ENCODE results near the gene IWS1. TPM values are rescaled to one million over a fixed set of nuclear protein-coding genes. Genes with fewer than 3 reads are reported as not detected.

The IWS1 gene
- total and polyA plus RNA-seq, 7 experiments from 2014 or later, result 15.7 to 57.5 (median 39.7) TPM

DNA sequence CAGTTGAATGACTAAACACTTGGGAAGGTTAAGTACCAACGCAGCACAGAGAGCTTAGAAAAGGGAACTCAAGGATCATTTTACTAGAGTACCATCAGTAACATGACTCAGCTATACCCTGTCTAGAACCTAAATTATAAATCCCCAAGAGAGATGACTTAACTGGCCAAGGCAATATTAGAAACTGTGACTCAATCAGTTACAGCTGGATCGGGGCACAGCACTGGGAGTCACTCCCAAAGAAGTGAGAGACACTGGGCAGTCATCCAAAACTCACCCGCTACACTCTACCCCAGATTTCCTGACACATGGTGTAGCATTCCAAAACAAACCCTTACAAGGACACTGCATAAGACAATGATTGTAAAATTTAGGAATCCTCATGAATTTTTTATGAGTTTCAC lies 17.7 kb downstream of the IWS1 start:
- Mint-ChIP-seq H3K36me3 (peaks cover 7 to 27% (median 10%) of the 10 kb centered on the region in 5 donors), H3K27me3 (no peaks in the 10 kb centered on the region), H3K9me3 (no peaks in the 10 kb centered on the region), H3K27ac (peak overlapping the region in 3 of 9 donors; percentile 59 to 65 (median 63)), H3K4me1 (peaks cover 43 to 75% (median 72%) of the 10 kb centered on the region in 7 donors), H3K4me3 (peak overlapping the region in 2 of 10 donors; percentile 27 to 28)
- H3K4me3 ChIP-seq (ENCODE audit: low read length), result no peak overlapping the region
- no peaks in the 10 kb centered on the region for H3K9me3 ChIP-seq (ENCODE audit: control insufficient read depth in 2 of 3, low read length in 3 of 3)
- DNase-seq (no peak), ATAC-seq (peak; percentile 73)
- intact Hi-C loops (cut with micrococcal nuclease), result no loop called here
- H3K4me1 ChIP-seq (ENCODE audit: control insufficient read depth in 2 of 2, insufficient read depth in 2 of 2, low read length in 2 of 2), result peaks cover 6 to 7% of the 10 kb centered on the region in 2 donors
- no peak overlapping the region for H3K27ac ChIP-seq (ENCODE audit: low read depth, low read length)
- ChIA-PET POLR2A (interaction anchor here (1.2 kb wide), 1 partner anchor 16 kb away, joined by 3 read pairs; no protein-coding TSS in a partner anchor), CTCF (interaction anchor here (1.4 kb wide), 1 partner anchor 141 kb away, joined by 3 read pairs; no protein-coding TSS in a partner anchor)
- H3K27me3 ChIP-seq (ENCODE audit: control insufficient read depth in 2 of 2, insufficient read depth in 2 of 2, low read length in 2 of 2), result no peaks in the 10 kb centered on the region
- peaks cover 12 to 24% (median 17%) of the 10 kb centered on the region in 3 experiments for H3K36me3 ChIP-seq (ENCODE audit: control insufficient read depth in 2 of 3, insufficient read depth in 3 of 3, low read length in 3 of 3)

DNA sequence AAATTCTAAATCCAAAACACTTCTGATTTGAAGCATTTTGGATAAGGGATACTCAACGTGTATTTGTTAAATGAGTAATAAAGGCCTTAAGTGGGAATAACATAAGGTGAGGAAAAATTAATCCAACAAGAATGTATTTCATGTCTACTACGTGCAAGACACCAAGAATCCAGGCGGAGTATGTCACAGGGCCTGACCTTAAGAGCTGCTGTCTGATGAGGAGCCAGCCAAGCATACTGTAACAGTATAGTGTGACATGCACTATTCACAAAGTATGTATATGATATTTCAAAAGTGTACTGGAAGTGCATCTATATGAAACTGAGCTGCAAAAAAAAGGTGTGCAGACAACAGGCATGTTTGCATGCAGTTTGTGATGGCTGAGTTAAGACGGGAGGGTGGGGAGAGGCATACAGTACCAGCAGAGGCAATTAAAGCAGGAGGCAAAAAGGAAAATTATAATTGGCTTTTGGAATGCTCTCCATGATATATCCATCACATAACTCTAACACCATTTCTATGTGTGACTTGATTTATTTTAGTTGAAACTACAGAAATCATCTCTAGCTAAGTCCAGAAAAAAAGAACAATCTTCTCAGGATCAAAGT lies 18.2 kb downstream of the IWS1 start:
- H3K4me1 ChIP-seq (ENCODE audit: control insufficient read depth in 2 of 2, insufficient read depth in 2 of 2, low read length in 2 of 2), result peaks cover 6 to 7% of the 10 kb centered on the region in 2 donors
- intact Hi-C loops (cut with micrococcal nuclease), result no loop called here
- POLR2A ChIA-PET, result interaction anchor here (0.5 to 1.2 kb wide), 2 partner anchors 16 to 201 kb away, joined by 3 read pairs; no protein-coding TSS in a partner anchor
- Mint-ChIP-seq H3K36me3 (peaks cover 10 to 30% (median 13%) of the 10 kb centered on the region in 5 donors), H3K4me3 (peak overlapping the region in 6 of 10 donors; percentile 12 to 38 (median 28)), H3K4me1 (peaks cover 42 to 70% (median 67%) of the 10 kb centered on the region in 7 donors), H3K9me3 (no peaks in the 10 kb centered on the region), H3K27me3 (no peaks in the 10 kb centered on the region), H3K27ac (peak overlapping the region in 5 of 9 donors; percentile 18 to 66 (median 42))
- no peak overlapping the region for H3K4me3 ChIP-seq (ENCODE audit: low read length)
- H3K27me3 ChIP-seq (ENCODE audit: control insufficient read depth in 2 of 2, insufficient read depth in 2 of 2, low read length in 2 of 2), result no peaks in the 10 kb centered on the region
- H3K27ac ChIP-seq (ENCODE audit: low read depth, low read length), result no peak overlapping the region
- no peaks in the 10 kb centered on the region for H3K9me3 ChIP-seq (ENCODE audit: control insufficient read depth in 2 of 3, low read length in 3 of 3)
- ATAC-seq (no peak), DNase-seq (no peak)
- CTCF ChIA-PET, result interaction anchor here (1.4 kb wide), 1 partner anchor 142 kb away, joined by 3 read pairs; no protein-coding TSS in a partner anchor
- peaks cover 15 to 26% (median 19%) of the 10 kb centered on the region in 3 experiments for H3K36me3 ChIP-seq (ENCODE audit: control insufficient read depth in 2 of 3, insufficient read depth in 3 of 3, low read length in 3 of 3)

DNA sequence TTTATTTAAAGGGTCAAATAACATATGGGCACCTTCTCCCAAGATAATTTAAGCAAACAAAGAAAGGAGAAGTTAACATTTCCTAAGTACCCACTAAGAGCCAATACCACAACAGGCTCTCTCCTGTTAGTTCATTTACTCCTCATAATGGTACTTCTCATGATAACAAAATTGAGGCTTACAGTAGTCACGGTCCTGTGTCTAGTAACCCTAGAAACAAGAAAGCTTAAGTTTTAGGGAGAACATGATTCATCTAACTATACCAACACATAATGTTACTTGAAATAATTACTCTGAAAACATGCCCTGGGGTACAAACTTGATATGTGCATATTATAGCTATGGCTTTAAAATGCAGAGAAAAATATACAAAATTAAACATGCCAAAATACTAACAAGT lies 19.8 kb downstream of the IWS1 start:
- Histone ChIP-seq H3K36me3 (ENCODE audit: control insufficient read depth in 2 of 3, insufficient read depth in 3 of 3, low read length in 3 of 3) (peaks cover 29 to 42% (median 32%) of the 10 kb centered on the region in 3 experiments), H3K27ac (ENCODE audit: low read depth, low read length) (no peak overlapping the region), H3K4me1 (ENCODE audit: control insufficient read depth in 2 of 2, insufficient read depth in 2 of 2, low read length in 2 of 2) (no peaks in the 10 kb centered on the region), H3K27me3 (ENCODE audit: control insufficient read depth in 2 of 2, insufficient read depth in 2 of 2, low read length in 2 of 2) (no peaks in the 10 kb centered on the region), H3K9me3 (ENCODE audit: control insufficient read depth in 2 of 3, low read length in 3 of 3) (no peaks in the 10 kb centered on the region), H3K4me3 (ENCODE audit: low read length) (no peak overlapping the region)
- no peak for ATAC-seq
- peaks cover 30 to 57% (median 51%) of the 10 kb centered on the region in 7 donors for H3K4me1 Mint-ChIP-seq
- intact Hi-C loops (cut with micrococcal nuclease), result no loop called here
- no peaks in the 10 kb centered on the region for H3K9me3 Mint-ChIP-seq
- POLR2A ChIA-PET, result no interaction called here
- no peaks in the 10 kb centered on the region for H3K27me3 Mint-ChIP-seq
- peak overlapping the region in 2 of 9 donors; percentile 17 to 51 for H3K27ac Mint-ChIP-seq
- peaks cover 18 to 41% (median 21%) of the 10 kb centered on the region in 5 donors for H3K36me3 Mint-ChIP-seq
- H3K4me3 Mint-ChIP-seq, result no peak overlapping the region
- CTCF ChIA-PET, result no interaction called here
- no peak for DNase-seq

DNA sequence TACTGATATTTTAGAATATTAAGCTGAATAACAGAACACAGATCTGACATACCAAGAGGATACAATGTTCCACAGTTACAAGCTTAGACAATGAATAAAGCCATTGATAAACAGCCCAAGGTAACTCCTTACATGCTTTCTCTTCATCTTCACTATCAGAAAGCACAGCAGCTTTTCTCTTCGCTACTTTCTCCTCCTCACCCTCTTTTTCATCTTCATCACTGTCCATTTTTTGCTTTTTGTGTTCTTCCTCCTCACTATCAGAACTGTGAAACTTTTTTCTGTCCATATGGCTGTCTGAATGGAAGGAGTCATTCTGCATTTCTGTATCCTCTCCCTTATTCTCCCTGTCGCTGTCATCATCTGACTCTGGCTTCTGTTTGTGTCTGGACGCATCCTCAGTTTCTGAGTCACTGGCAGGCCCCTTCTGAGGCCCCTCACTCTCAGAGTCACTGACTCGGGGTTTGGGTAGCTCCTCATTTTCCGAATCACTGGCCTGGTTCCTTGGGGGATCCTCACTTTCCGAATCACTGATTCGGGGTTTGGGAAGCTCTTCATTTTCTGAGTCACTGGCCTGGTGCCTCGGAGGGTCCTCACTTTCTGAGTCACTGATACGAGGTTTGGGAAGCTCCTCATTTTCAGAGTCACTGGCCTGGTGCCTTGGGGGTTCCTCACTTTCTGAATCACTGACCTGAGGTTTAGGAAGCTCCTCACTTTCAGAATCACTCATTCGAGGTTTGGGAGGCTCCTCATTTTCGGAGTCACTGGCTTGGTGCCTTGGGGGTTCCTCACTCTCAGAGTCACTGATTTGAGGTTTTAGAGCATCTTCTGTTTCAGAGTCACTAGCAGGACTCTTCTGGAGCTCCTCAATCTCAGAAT lies 21.5 kb downstream of the IWS1 start:
- peaks cover 22 to 40% (median 34%) of the 10 kb centered on the region in 7 donors for H3K4me1 Mint-ChIP-seq
- no peaks in the 10 kb centered on the region for H3K27me3 ChIP-seq (ENCODE audit: control insufficient read depth in 2 of 2, insufficient read depth in 2 of 2, low read length in 2 of 2)
- no peaks in the 10 kb centered on the region for H3K4me1 ChIP-seq (ENCODE audit: control insufficient read depth in 2 of 2, insufficient read depth in 2 of 2, low read length in 2 of 2)
- peak overlapping the region in 7 of 9 donors; percentile 16 to 78 (median 46) for H3K27ac Mint-ChIP-seq
- no peaks in the 10 kb centered on the region for H3K9me3 Mint-ChIP-seq
- peaks cover 21 to 55% (median 27%) of the 10 kb centered on the region in 5 donors for H3K36me3 Mint-ChIP-seq
- no peaks in the 10 kb centered on the region for H3K27me3 Mint-ChIP-seq
- peaks cover 29 to 54% (median 32%) of the 10 kb centered on the region in 3 experiments for H3K36me3 ChIP-seq (ENCODE audit: control insufficient read depth in 2 of 3, insufficient read depth in 3 of 3, low read length in 3 of 3)
- H3K9me3 ChIP-seq (ENCODE audit: control insufficient read depth in 2 of 3, low read length in 3 of 3), result no peaks in the 10 kb centered on the region
- no peak overlapping the region for H3K4me3 ChIP-seq (ENCODE audit: low read length)
- ChIA-PET POLR2A (interaction anchor here (1.0 to 1.1 kb wide), 3 partner anchors 9 to 16 kb away, joined by 3 read pairs; no protein-coding TSS in a partner anchor), CTCF (interaction anchor here (1.2 kb wide), 1 partner anchor 14 kb away, joined by 3 read pairs; no protein-coding TSS in a partner anchor)
- DNase-seq (no peak), ATAC-seq (no peak)
- H3K27ac ChIP-seq (ENCODE audit: low read depth, low read length), result no peak overlapping the region
- H3K4me3 Mint-ChIP-seq, result no peak overlapping the region
- intact Hi-C loops (cut with micrococcal nuclease), result no loop called here

DNA sequence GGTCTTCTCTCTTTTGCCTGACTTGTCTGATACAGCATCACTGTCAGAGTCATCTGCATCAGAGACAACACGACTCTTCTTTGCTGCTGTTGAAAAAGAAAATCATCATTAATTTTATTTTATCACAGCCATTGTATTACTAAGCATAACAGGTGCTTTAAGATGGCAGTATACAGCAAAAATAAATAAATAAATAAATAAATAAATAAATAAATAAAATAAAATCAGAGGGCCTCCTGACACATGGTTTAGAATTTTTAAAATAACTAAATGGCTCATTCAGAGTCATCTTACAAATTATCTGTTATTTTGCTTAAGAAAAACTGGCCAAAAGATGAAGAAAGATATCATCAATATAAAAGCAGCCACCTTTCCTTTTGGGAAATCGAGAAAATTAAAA lies 22.8 kb downstream of the IWS1 start:
- Histone ChIP-seq H3K4me1 (ENCODE audit: control insufficient read depth in 2 of 2, insufficient read depth in 2 of 2, low read length in 2 of 2) (no peaks in the 10 kb centered on the region), H3K27me3 (ENCODE audit: control insufficient read depth in 2 of 2, insufficient read depth in 2 of 2, low read length in 2 of 2) (no peaks in the 10 kb centered on the region), H3K4me3 (ENCODE audit: low read length) (no peak overlapping the region), H3K9me3 (ENCODE audit: control insufficient read depth in 2 of 3, low read length in 3 of 3) (no peaks in the 10 kb centered on the region), H3K36me3 (ENCODE audit: control insufficient read depth in 2 of 3, insufficient read depth in 3 of 3, low read length in 3 of 3) (peaks cover 32 to 64% (median 34%) of the 10 kb centered on the region in 3 experiments), H3K27ac (ENCODE audit: low read depth, low read length) (no peak overlapping the region)
- H3K4me3 Mint-ChIP-seq, result no peak overlapping the region
- ATAC-seq, result no peak
- ChIA-PET CTCF (no interaction called here), POLR2A (interaction anchor here (0.6 kb wide), 1 partner anchor 286 kb away, joined by 3 read pairs; no protein-coding TSS in a partner anchor)
- H3K27ac Mint-ChIP-seq, result peak overlapping the region in 6 of 9 donors; percentile 17 to 77 (median 63)
- H3K36me3 Mint-ChIP-seq, result peaks cover 21 to 57% (median 28%) of the 10 kb centered on the region in 5 donors
- H3K4me1 Mint-ChIP-seq, result peaks cover 10 to 29% (median 21%) of the 10 kb centered on the region in 7 donors
- H3K27me3 Mint-ChIP-seq, result no peaks in the 10 kb centered on the region
- H3K9me3 Mint-ChIP-seq, result no peaks in the 10 kb centered on the region
- intact Hi-C loops (cut with micrococcal nuclease), result no loop called here
- DNase-seq, result no peak

DNA sequence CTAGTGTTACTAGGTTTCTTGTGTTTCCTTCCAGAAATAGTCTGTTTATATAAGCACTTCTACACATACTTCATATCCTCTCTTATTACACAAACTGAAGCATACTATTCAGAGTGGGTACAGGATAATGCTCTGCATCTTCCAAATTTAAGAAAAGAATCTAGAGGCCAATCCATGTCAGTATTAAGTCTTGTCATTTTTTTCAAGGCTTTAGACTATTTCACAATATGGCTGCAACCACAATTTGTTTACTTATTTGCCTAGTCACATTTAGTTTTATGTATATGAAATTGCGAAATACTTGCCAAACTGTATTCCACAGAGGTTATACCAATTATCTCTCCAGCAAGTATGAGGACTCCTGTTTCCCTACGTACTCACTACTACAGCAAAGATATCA lies 27.9 kb downstream of the IWS1 start:
- H3K27me3 Mint-ChIP-seq, result no peaks in the 10 kb centered on the region
- H3K36me3 ChIP-seq (ENCODE audit: control insufficient read depth in 2 of 3, insufficient read depth in 3 of 3, low read length in 3 of 3), result peaks cover 28 to 74% (median 28%) of the 10 kb centered on the region in 3 experiments
- DNase-seq (no peak), ATAC-seq (no peak)
- H3K27me3 ChIP-seq (ENCODE audit: control insufficient read depth in 2 of 2, insufficient read depth in 2 of 2, low read length in 2 of 2), result no peaks in the 10 kb centered on the region
- ChIA-PET CTCF (no interaction called here), POLR2A (no interaction called here)
- peaks cover 0 to 15% (median 3%) of the 10 kb centered on the region in 7 donors for H3K4me1 Mint-ChIP-seq
- H3K9me3 Mint-ChIP-seq, result no peaks in the 10 kb centered on the region
- H3K27ac Mint-ChIP-seq, result peak overlapping the region in 7 of 9 donors; percentile 1 to 62 (median 39)
- H3K36me3 Mint-ChIP-seq, result peaks cover 16 to 79% (median 30%) of the 10 kb centered on the region in 5 donors
- H3K9me3 ChIP-seq (ENCODE audit: control insufficient read depth in 2 of 3, low read length in 3 of 3), result no peaks in the 10 kb centered on the region
- intact Hi-C loops (cut with micrococcal nuclease), result no loop called here
- H3K4me3 ChIP-seq (ENCODE audit: low read length), result no peak overlapping the region
- H3K27ac ChIP-seq (ENCODE audit: low read depth, low read length), result no peak overlapping the region
- H3K4me3 Mint-ChIP-seq, result no peak overlapping the region
- H3K4me1 ChIP-seq (ENCODE audit: control insufficient read depth in 2 of 2, insufficient read depth in 2 of 2, low read length in 2 of 2), result no peaks in the 10 kb centered on the region

Data from naive thymus-derived CD4-positive, alpha-beta T cell (primary cell).